Stimulated activated CD4-positive, alpha-beta T cell treated with anti-CD3 and anti-CD28 coated beads, Interleukin-12 subunit alpha, Interleukin-12 subunit beta, amount 100 ng/mL, for 24 hours (primary cell): ENCODE results near the gene APOC4.
A peak's percentile ranks its signal among the peaks of the same experiment; 100 is the strongest.
"Not testable (repeated sequence)": the region's sequence is repeated elsewhere in the genome, so short reads cannot be mapped to it uniquely, and the experiment has no call there.

Source experiments
- DNase-seq, 2 experiments: peaks; one replicate each; pipeline ENCODE4 v3.0.0-alpha.2; 2020; ENCODE audit warnings: low read depth in 2 of 2

APOC4 gene

GRCh38 chr19:44914433-44915206, 27.4 kb upstream of the APOC4 start, which contains the start of gene APOC1:
Gene APOC1 (plus strand): TSS chr19:44914608. CDS start chr19:44914892, 284 bp downstream.
- peak; percentile 62 to 70 for DNase-seq

- DNase-seq: no peak
Measured at GRCh38 chr19:44924243-44924725, 17.8 kb upstream of the APOC4 start.

- DNase-seq: no peak
Measured at GRCh38 chr19:44925114-44925891, 16.7 kb upstream of the APOC4 start.

- DNase-seq: not testable (repeated sequence)
Measured at GRCh38 chr19:44926245-44927077, 15.6 kb upstream of the APOC4 start.

- DNase-seq: no peak
Measured at GRCh38 chr19:44927746-44928145, 14.3 kb upstream of the APOC4 start.

- DNase-seq: no peak
Measured at GRCh38 chr19:44930088-44930487, 11.9 kb upstream of the APOC4 start.

GRCh38 chr19:44931541-44931940, 10.5 kb upstream of the APOC4 start:
- no peak for DNase-seq

GRCh38 chr19:44939668-44940067, 2.4 kb upstream of the APOC4 start:
- DNase-seq: no peak

- DNase-seq: no peak
Measured at GRCh38 chr19:44943801-44944249, 1.8 kb downstream of the APOC4 start.

- DNase-seq: no peak
Measured at GRCh38 chr19:44947041-44947581, 5.1 kb downstream of the APOC4 start.

GRCh38 chr19:44948237-44948636, 6.2 kb downstream of the APOC4 start:
- DNase-seq: no peak

GRCh38 chr19:44948763-44949374, 6.8 kb downstream of the APOC4 start:
- no peak for DNase-seq

GRCh38 chr19:44949550-44949949, 7.5 kb downstream of the APOC4 start:
- DNase-seq: no peak

- peak; percentile 28 to 43 for DNase-seq
Measured at GRCh38 chr19:44951179-44952159, 9.4 kb downstream of the APOC4 start.

GRCh38 chr19:44954278-44954648, 12.2 kb downstream of the APOC4 start:
- no peak for DNase-seq

- DNase-seq: peak; percentile 92 to 97
Measured at GRCh38 chr19:44954649-44955504, 12.8 kb downstream of the APOC4 start, which contains the start of gene CLPTM1. Gene CLPTM1 (plus strand): TSS chr19:44955380. CDS start chr19:44955396, 16 bp downstream.

- DNase-seq: no peak
Measured at GRCh38 chr19:44955505-44956439, 13.7 kb downstream of the APOC4 start.

GRCh38 chr19:44957526-44957925, 15.5 kb downstream of the APOC4 start:
- DNase-seq: no peak
